ENCODE results near the gene EPB41.
A peak's percentile ranks its signal among the peaks of the same experiment; 100 is the strongest.
"Not testable (repeated sequence)": the region's sequence is repeated elsewhere in the genome, so short reads cannot be mapped to it uniquely, and the experiment has no call there.

EPB41 gene

GRCh38 chr1:28983091-28983490 is 68.7 kb downstream of the EPB41 start:
- DNase-seq, result no peak

- no peak for DNase-seq
These were observed 69.3 kb downstream of the EPB41 start for GRCh38 chr1:28983509-28984310.

- no peak for DNase-seq
These were observed 69.9 kb downstream of the EPB41 start for GRCh38 chr1:28984311-28984684.

- DNase-seq, result no peak
These were observed 71.1 kb downstream of the EPB41 start for GRCh38 chr1:28985427-28985826.

GRCh38 chr1:28986306-28986910 is 72.0 kb downstream of the EPB41 start:
- no peak for DNase-seq

- DNase-seq, result no peak
These were observed 88.4 kb downstream of the EPB41 start for GRCh38 chr1:29002792-29003191.

GRCh38 chr1:29004288-29004687 is 89.9 kb downstream of the EPB41 start:
- no peak for DNase-seq

GRCh38 chr1:29004798-29005197 is 90.4 kb downstream of the EPB41 start:
- no peak for DNase-seq

- no peak for DNase-seq
These were observed 97.4 kb downstream of the EPB41 start for GRCh38 chr1:29011775-29012174.

GRCh38 chr1:29017235-29017634 is 102.9 kb downstream of the EPB41 start:
- no peak for DNase-seq

GRCh38 chr1:29017975-29018712 is 103.8 kb downstream of the EPB41 start:
- DNase-seq, result no peak

- no peak for DNase-seq
These were observed 108.3 kb downstream of the EPB41 start for GRCh38 chr1:29022620-29023019.

- DNase-seq, result no peak
These were observed 115.3 kb downstream of the EPB41 start for GRCh38 chr1:29029667-29030066.

- no peak for DNase-seq
These were observed 118.5 kb downstream of the EPB41 start for GRCh38 chr1:29032841-29033240.

- DNase-seq, result peak; percentile 14 to 59
These were observed 119.6 kb downstream of the EPB41 start for GRCh38 chr1:29033829-29034466.

GRCh38 chr1:29043274-29043965 is 129.1 kb downstream of the EPB41 start:
- no peak for DNase-seq

GRCh38 chr1:29044010-29044409 is 129.6 kb downstream of the EPB41 start:
- DNase-seq, result no peak

GRCh38 chr1:29045663-29046062 is 131.3 kb downstream of the EPB41 start:
- DNase-seq, result not testable (repeated sequence)

GRCh38 chr1:29047142-29047541 is 132.8 kb downstream of the EPB41 start:
- no peak for DNase-seq

- DNase-seq, result peak; percentile 46 to 66
These were observed 135.8 kb downstream of the EPB41 start for GRCh38 chr1:29050166-29050565.

- no peak for DNase-seq
These were observed 137.7 kb downstream of the EPB41 start for GRCh38 chr1:29052100-29052499.

GRCh38 chr1:29052941-29053340 is 138.6 kb downstream of the EPB41 start:
- DNase-seq, result no peak

- no peak for DNase-seq
These were observed 140.8 kb downstream of the EPB41 start for GRCh38 chr1:29055160-29055559.

Data from NCI-H446 (cell line).